Measurements from ENCODE around the gene PYY.

DNA sequence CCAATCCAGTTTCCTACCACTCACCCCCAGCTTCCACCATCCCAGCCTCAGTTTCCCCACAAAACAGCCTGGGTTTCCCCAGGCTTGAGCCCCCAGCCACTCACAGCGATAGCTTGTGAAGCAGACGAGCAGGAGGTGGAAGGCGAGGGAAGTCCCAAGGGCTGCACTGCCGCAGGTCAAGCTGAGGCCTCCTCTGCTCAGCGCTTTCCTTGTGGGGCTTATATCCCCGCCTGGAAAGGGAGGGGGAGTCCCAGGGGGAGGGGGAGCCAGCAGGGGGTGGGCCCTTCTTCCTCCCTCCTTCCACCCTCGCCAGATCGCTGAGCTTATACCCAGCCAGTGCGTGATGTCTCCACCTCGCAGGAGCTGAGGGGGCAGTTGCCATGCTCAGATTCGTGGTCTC lies at the start of gene PYY:
- TF ChIP-seq, protein P1, sequence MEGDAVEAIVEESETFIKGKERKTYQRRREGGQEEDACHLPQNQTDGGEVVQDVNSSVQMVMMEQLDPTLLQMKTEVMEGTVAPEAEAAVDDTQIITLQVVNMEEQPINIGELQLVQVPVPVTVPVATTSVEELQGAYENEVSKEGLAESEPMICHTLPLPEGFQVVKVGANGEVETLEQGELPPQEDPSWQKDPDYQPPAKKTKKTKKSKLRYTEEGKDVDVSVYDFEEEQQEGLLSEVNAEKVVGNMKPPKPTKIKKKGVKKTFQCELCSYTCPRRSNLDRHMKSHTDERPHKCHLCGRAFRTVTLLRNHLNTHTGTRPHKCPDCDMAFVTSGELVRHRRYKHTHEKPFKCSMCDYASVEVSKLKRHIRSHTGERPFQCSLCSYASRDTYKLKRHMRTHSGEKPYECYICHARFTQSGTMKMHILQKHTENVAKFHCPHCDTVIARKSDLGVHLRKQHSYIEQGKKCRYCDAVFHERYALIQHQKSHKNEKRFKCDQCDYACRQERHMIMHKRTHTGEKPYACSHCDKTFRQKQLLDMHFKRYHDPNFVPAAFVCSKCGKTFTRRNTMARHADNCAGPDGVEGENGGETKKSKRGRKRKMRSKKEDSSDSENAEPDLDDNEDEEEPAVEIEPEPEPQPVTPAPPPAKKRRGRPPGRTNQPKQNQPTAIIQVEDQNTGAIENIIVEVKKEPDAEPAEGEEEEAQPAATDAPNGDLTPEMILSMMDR (conservative IDR thresholded peaks at IDR 0.05) = no peak
- TF ChIP-seq ZFX (IDR thresholded peaks at IDR 0.05) = no peak
